Endodermal cell (in vitro differentiated cells): ENCODE data around the gene TMEM72. TPM values are rescaled to one million over a fixed set of nuclear protein-coding genes. Genes with fewer than 3 reads are reported as not detected.

Experiments used
- DNase-seq: peaks from one replicate; pipeline ENCODE4 v3.0.0-alpha.2; 2017
- H3K27ac ChIP-seq: 2 replicates; pipeline ENCODE4 v1.5.1; 2013; ENCODE audit warnings: mild to moderate bottlenecking, low read depth, low read length, moderate library complexity
- H3K27me3 ChIP-seq: 2 replicates; pipeline ENCODE4 v1.6.1; 2013; ENCODE audit warnings: mild to moderate bottlenecking, low read length, moderate library complexity; ENCODE audit not compliant: insufficient read depth, control insufficient read depth, poor library complexity, severe bottlenecking
- H3K36me3 ChIP-seq: 2 replicates; pipeline ENCODE4 v1.7.0; 2013; ENCODE audit warnings: mild to moderate bottlenecking, low read length, moderate library complexity; ENCODE audit not compliant: control insufficient read depth, insufficient read depth
- H3K4me1 ChIP-seq: one replicate; pipeline ENCODE4 v1.7.0; 2013; ENCODE audit warnings: low read length; ENCODE audit not compliant: control insufficient read depth, insufficient read depth
- H3K4me3 ChIP-seq: 2 replicates; pipeline ENCODE4 v1.5.1; 2013; ENCODE audit warnings: mild to moderate bottlenecking, low read length, moderate library complexity
- H3K9ac ChIP-seq: 2 replicates; pipeline ENCODE4 v1.6.1; 2013; ENCODE audit warnings: mild to moderate bottlenecking, low read length, moderate library complexity; ENCODE audit not compliant: poor library complexity, severe bottlenecking; ENCODE audit errors: extremely low read depth
- H3K9me3 ChIP-seq: 2 replicates; pipeline ENCODE4 v1.6.1; 2013; ENCODE audit warnings: mild to moderate bottlenecking, low read length, moderate library complexity; ENCODE audit not compliant: control insufficient read depth
- H3K27ac Mint-ChIP-seq: 2 replicates; pipeline ENCODE4 v1.8.0; 2020; ENCODE audit warnings: mixed read lengths
- H3K27me3 Mint-ChIP-seq: 2 replicates; pipeline ENCODE4 v1.8.0; 2021; ENCODE audit warnings: mild to moderate bottlenecking, mixed read lengths; ENCODE audit not compliant: insufficient read depth
- H3K36me3 Mint-ChIP-seq: 2 replicates; pipeline ENCODE4 v1.8.0; 2020; ENCODE audit warnings: low read depth, mixed read lengths
- H3K4me1 Mint-ChIP-seq: 2 replicates; pipeline ENCODE4 v1.8.0; 2020; ENCODE audit warnings: mixed read lengths
- H3K4me3 Mint-ChIP-seq: 2 replicates; pipeline ENCODE4 v1.8.0; 2020; ENCODE audit warnings: mild to moderate bottlenecking, moderate library complexity, mixed read lengths
- H3K9me3 Mint-ChIP-seq: 2 replicates; pipeline ENCODE4 v1.8.0; 2020; ENCODE audit warnings: mild to moderate bottlenecking, mixed read lengths
- WGBS, 2 experiments: methylation state at CpG; one replicate each; pipeline versions ENCODE4 v1.1.5 to v1.1.7; 2013; ENCODE audit warnings: missing lambda C conversion rate in 2 of 2, mixed read lengths in 1 of 2; ENCODE audit not compliant: insufficient coverage in 1 of 2, insufficient read length in 1 of 2; 5-methylcytosine and 5-hydroxymethylcytosine counted together
- total RNA-seq, 2 donors: library from RNA; stranded (reverse); fragmentation: NEBNext Ultra II Directional in 1 of 2; extraction: Animal tissue kit (Norgen Biotek cat#: 25700) in 1 of 2; gene quantifications; 2 replicates in 1 of 2; 3 replicates in 1 of 2; pipeline ENCODE4 v1.2.1, GENCODE V29; 2021
- TF ChIP-seq, protein P1 (sequence below): fragments of 200-600 bp; sonication (generic); conservative IDR thresholded peaks from 2 replicates; pipeline ENCODE4 v1.5.0; 2021; ENCODE audit warnings: antibody characterized with exemption, mild to moderate bottlenecking

The TMEM72 gene
- total RNA-seq, 2 donors from 2014 or later = not detected

DNA sequence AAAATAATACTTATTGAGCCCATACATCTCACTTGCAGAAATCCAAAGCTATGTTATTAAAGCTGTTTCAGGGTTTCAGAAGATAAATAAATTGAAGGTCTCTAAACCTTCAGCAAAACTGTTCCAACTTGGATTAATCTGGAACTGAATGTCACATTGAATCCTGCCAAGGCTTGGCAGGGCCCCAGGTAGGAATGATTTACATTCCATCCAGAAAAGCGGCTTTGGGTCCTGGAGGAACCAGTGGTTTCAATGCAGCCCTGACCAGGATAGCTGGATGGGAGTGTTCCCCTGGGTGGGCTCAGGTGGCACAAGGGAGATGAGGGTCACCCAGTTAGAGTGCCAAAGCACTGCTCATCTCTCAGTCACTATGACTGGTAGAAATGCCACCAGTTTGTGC is 37.0 kb upstream of the TMEM72 start:
- H3K9me3 Mint-ChIP-seq = no peaks in the 10 kb centered on the region
- no peaks in the 10 kb centered on the region for H3K4me1 ChIP-seq
- H3K27ac ChIP-seq = no peak overlapping the region
- 83 to 93% methylated on average over 1 of the region's 1 CpG for WGBS, 2 experiments
- H3K27ac Mint-ChIP-seq = no peak overlapping the region
- TF ChIP-seq, protein P1, sequence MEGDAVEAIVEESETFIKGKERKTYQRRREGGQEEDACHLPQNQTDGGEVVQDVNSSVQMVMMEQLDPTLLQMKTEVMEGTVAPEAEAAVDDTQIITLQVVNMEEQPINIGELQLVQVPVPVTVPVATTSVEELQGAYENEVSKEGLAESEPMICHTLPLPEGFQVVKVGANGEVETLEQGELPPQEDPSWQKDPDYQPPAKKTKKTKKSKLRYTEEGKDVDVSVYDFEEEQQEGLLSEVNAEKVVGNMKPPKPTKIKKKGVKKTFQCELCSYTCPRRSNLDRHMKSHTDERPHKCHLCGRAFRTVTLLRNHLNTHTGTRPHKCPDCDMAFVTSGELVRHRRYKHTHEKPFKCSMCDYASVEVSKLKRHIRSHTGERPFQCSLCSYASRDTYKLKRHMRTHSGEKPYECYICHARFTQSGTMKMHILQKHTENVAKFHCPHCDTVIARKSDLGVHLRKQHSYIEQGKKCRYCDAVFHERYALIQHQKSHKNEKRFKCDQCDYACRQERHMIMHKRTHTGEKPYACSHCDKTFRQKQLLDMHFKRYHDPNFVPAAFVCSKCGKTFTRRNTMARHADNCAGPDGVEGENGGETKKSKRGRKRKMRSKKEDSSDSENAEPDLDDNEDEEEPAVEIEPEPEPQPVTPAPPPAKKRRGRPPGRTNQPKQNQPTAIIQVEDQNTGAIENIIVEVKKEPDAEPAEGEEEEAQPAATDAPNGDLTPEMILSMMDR = no peak
- H3K4me3 Mint-ChIP-seq = no peak overlapping the region
- no peaks in the 10 kb centered on the region for H3K36me3 Mint-ChIP-seq
- H3K36me3 ChIP-seq = no peaks in the 10 kb centered on the region
- H3K4me3 ChIP-seq = no peak overlapping the region
- no peaks in the 10 kb centered on the region for H3K27me3 ChIP-seq
- peaks cover 10% of the 10 kb centered on the region for H3K27me3 Mint-ChIP-seq
- H3K9ac ChIP-seq = no peak overlapping the region
- H3K4me1 Mint-ChIP-seq = peaks cover 6% of the 10 kb centered on the region
- H3K9me3 ChIP-seq = no peaks in the 10 kb centered on the region
- peak; percentile 18 for DNase-seq

DNA sequence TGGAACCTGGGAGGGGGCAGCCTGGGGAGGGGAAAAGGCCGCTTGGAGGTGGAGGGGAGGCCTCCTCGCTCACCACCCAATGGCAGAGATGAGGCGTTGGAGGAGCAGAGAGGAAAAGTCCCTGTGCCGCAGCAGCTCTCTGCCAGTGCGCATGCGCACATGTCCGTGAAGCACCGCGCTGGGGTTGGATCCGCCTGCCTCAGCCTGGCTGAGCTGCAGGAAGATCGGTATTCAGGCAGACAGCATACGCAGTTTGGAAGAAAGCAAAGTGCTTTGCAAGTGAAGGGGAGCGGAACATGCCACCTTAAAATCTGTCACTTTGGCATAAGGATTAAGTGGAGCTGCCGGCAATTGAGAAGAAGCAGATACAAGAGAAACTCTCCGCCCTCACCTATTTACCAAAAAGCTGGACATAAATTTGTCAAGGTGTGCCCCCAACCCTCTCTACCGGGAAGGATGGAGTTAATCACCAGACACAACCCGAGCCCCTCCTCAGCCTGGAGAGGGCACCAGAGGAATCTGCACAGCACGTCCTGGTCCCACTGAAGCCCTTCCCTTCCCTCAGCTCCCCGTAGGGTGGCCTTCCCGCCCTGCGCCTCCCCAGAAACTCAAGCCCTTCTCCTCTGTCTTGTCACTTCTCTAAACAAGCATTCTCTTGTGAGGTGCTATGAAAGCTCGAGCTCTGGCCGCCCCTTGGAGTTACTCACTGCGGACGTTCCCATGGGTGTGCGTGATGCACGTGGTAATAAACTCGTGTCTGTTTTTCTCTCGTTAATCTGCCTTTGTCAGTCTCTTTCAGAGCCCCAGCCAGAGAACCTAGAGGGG is 32.2 kb upstream of the TMEM72 start:
- H3K4me3 Mint-ChIP-seq = peak overlapping the region; percentile 67

GRCh38 chr10:44879531-44879899 is 31.6 kb upstream of the TMEM72 start:
- 81 to 83% methylated on average over 8 to 14 of the region's 14 CpGs for WGBS, 2 experiments
- Histone ChIP-seq H3K27ac (no peak overlapping the region), H3K9me3 (no peaks in the 10 kb centered on the region), H3K4me1 (no peaks in the 10 kb centered on the region), H3K27me3 (peaks cover 12% of the 10 kb centered on the region), H3K4me3 (peak overlapping the region; percentile 82), H3K9ac (peak overlapping the region; percentile 23), H3K36me3 (no peaks in the 10 kb centered on the region)
- Mint-ChIP-seq H3K4me1 (peaks cover 13% of the 10 kb centered on the region), H3K4me3 (peak overlapping the region; percentile 67), H3K27ac (peak overlapping the region; percentile 89), H3K36me3 (no peaks in the 10 kb centered on the region), H3K9me3 (no peaks in the 10 kb centered on the region), H3K27me3 (peaks cover 25% of the 10 kb centered on the region)
- peak; percentile 55 for DNase-seq
- TF ChIP-seq, protein P1 = no peak

More for the DNA sequence above, 32.2 kb upstream of the TMEM72 start:
- WGBS, 2 experiments = 21 to 23% methylated on average over 11 to 29 of the region's 29 CpGs
- H3K9me3 ChIP-seq = no peaks in the 10 kb centered on the region
- H3K4me3 ChIP-seq = peak overlapping the region; percentile 82
- H3K4me1 ChIP-seq = no peaks in the 10 kb centered on the region
- H3K9ac ChIP-seq = peak overlapping the region; percentile 23
- H3K27me3 ChIP-seq = peaks cover 12% of the 10 kb centered on the region
- Mint-ChIP-seq H3K9me3 (no peaks in the 10 kb centered on the region), H3K27me3 (peaks cover 25% of the 10 kb centered on the region), H3K36me3 (no peaks in the 10 kb centered on the region), H3K4me1 (peaks cover 13% of the 10 kb centered on the region), H3K27ac (peak overlapping the region; percentile 89)
- no peaks in the 10 kb centered on the region for H3K36me3 ChIP-seq
- TF ChIP-seq, protein P1 = peak; percentile 56
- H3K27ac ChIP-seq = no peak overlapping the region
- peak; percentile 96 for DNase-seq
